Aorta (tissue), 5 donors: ENCODE measurements around the gene ATP10A. TPM values are rescaled to one million over a fixed set of nuclear protein-coding genes. Genes with fewer than 3 reads are reported as not detected.

Experiments
- ATAC-seq: fragments of 200-7000 bp; cut with Tn5 transposase; one replicate; pipeline ENCODE4 v1.9.1; 2022; ENCODE audit warnings: moderate library complexity; ENCODE audit not compliant: low FRiP score
- DNase-seq, 2 donors: peaks; one replicate each; pipeline ENCODE4 v3.0.0-alpha.2; 2020
- H3K27ac ChIP-seq, 2 donors: one replicate each; pipeline ENCODE4 v1.5.1; 2013; ENCODE audit warnings: low read length in 2 of 2, mild to moderate bottlenecking in 2 of 2, moderate library complexity in 2 of 2, control low read depth in 1 of 2, inconsistent platforms in 1 of 2, low read depth in 1 of 2
- H3K27me3 ChIP-seq, 2 donors: one replicate each; pipeline ENCODE4 v1.6.1; 2013; ENCODE audit warnings: control low read depth in 1 of 2, low read length in 1 of 2, mild to moderate bottlenecking in 1 of 2, moderate library complexity in 1 of 2; ENCODE audit not compliant: insufficient read depth in 2 of 2, control insufficient read depth in 1 of 2
- H3K36me3 ChIP-seq, 2 donors: one replicate each; pipeline ENCODE4 v1.6.1; 2013; ENCODE audit warnings: control low read depth in 1 of 2, low read length in 1 of 2, mild to moderate bottlenecking in 1 of 2; ENCODE audit not compliant: insufficient read depth in 2 of 2, control insufficient read depth in 1 of 2
- H3K4me1 ChIP-seq, 2 donors: one replicate each; pipeline ENCODE4 v1.6.1; 2013; ENCODE audit warnings: low read length in 2 of 2, control low read depth in 1 of 2, mild to moderate bottlenecking in 1 of 2, moderate library complexity in 1 of 2; ENCODE audit not compliant: insufficient read depth in 2 of 2, control insufficient read depth in 1 of 2
- H3K4me3 ChIP-seq, 2 donors: one replicate each; pipeline ENCODE4 v1.5.1; 2013; ENCODE audit warnings: low read length in 2 of 2, control low read depth in 1 of 2, mild to moderate bottlenecking in 1 of 2
- H3K9me3 ChIP-seq: one replicate; pipeline ENCODE4 v1.6.1; 2013; ENCODE audit warnings: mild to moderate bottlenecking, low read length; ENCODE audit not compliant: control insufficient read depth
- WGBS, 2 donors: extraction: QIAGEN DNeasy Blood & Tissue Kit; methylation state at CpG; one replicate each; pipeline ENCODE4 v1.1.7; 2013; 5-methylcytosine and 5-hydroxymethylcytosine counted together
- intact Hi-C, 2 donors: fragments of 100-400 bp; cut with DNase I; formaldehyde crosslinking; loops; one replicate each; pipeline versions ENCODE4 v1.14.2 to v1.15.0; 2022
- polyA plus RNA-seq, 2 donors: library from polyadenylated mRNA; stranded (reverse); fragments of 200-250 nt; gene quantifications; one replicate each; pipeline ENCODE4 v1.2.3, GENCODE V29; 2013
- total RNA-seq, 2 donors: library from RNA; stranded (reverse); fragmentation: NEBNext Ultra II Directional; extraction: Animal tissue kit (Norgen Biotek cat#: 25700); gene quantifications; one replicate each; pipeline ENCODE4 v1.2.1, GENCODE V29; 2021
- donor health status: healthy with polysubstance abuse.
- donor health status: Bipolar disorder and iron deficiency.
- donor health status: DM: no; HTN: no; CAD: no.
- donor health status: DM: no; HTN: no; CAD: no.
- donor health status: DM: yes; HTN: yes; CAD: no.

The ATP10A gene
- total and polyA plus RNA-seq, 4 donors, result 3.6 to 55.0 (median 22.2) TPM

- intact Hi-C loops, result no loop called here
- H3K36me3 ChIP-seq, result no peaks in the 10 kb centered on the region
- WGBS, 2 donors, result 73 to 74% methylated on average over 19 of the region's 19 CpGs
- H3K27ac ChIP-seq, result peak overlapping the region; percentile 33 to 34
- no peaks in the 10 kb centered on the region for H3K27me3 ChIP-seq
- H3K4me3 ChIP-seq, result no peak overlapping the region
- DNase-seq, result peak in 1 of 2 donors; percentile 69
- ATAC-seq, result no peak
- peaks cover 0 to 2% of the 10 kb centered on the region in 2 donors for H3K4me1 ChIP-seq
- H3K9me3 ChIP-seq, result no peaks in the 10 kb centered on the region
Measured at GRCh38 chr15:25799906-25800700, 63.0 kb downstream of the ATP10A start.

GRCh38 chr15:25797936-25798901, 64.9 kb downstream of the ATP10A start:
- Histone ChIP-seq H3K27me3 (no peaks in the 10 kb centered on the region), H3K4me1 (peaks cover 0 to 7% of the 10 kb centered on the region in 2 donors), H3K36me3 (no peaks in the 10 kb centered on the region), H3K9me3 (no peaks in the 10 kb centered on the region), H3K4me3 (no peak overlapping the region), H3K27ac (peak overlapping the region; percentile 4 to 24)
- no peak for ATAC-seq
- peak in 1 of 2 donors; percentile 58 for DNase-seq
- 78 to 80% methylated on average over 25 of the region's 25 CpGs for WGBS, 2 donors
- intact Hi-C loops, result no loop called here

- no peak for ATAC-seq
- H3K36me3 ChIP-seq, result no peaks in the 10 kb centered on the region
- H3K4me1 ChIP-seq, result peaks cover 0 to 7% of the 10 kb centered on the region in 2 donors
- intact Hi-C loops, result no loop called here
- DNase-seq, result peak in 1 of 2 donors; percentile 66
- WGBS, 2 donors, result 25 to 26% methylated on average over 8 of the region's 8 CpGs
- no peaks in the 10 kb centered on the region for H3K27me3 ChIP-seq
- H3K4me3 ChIP-seq, result no peak overlapping the region
- peak overlapping the region; percentile 24 to 84 for H3K27ac ChIP-seq
- no peaks in the 10 kb centered on the region for H3K9me3 ChIP-seq
Measured at GRCh38 chr15:25797511-25797935, 65.6 kb downstream of the ATP10A start.

GRCh38 chr15:25797035-25797434, 66.1 kb downstream of the ATP10A start:
- ATAC-seq (peak; percentile 26), DNase-seq (no peak)
- Histone ChIP-seq H3K36me3 (no peaks in the 10 kb centered on the region), H3K27ac (peak overlapping the region in 1 of 2 donors; percentile 16), H3K4me1 (peaks cover 0 to 7% of the 10 kb centered on the region in 2 donors), H3K4me3 (no peak overlapping the region), H3K27me3 (no peaks in the 10 kb centered on the region), H3K9me3 (no peaks in the 10 kb centered on the region)
- 22 to 32% methylated on average over 4 of the region's 4 CpGs for WGBS, 2 donors
- intact Hi-C loops, result no loop called here

GRCh38 chr15:25796395-25796794, 66.7 kb downstream of the ATP10A start:
- DNase-seq, result peak in 1 of 2 donors; percentile 43
- no peaks in the 10 kb centered on the region for H3K27me3 ChIP-seq
- H3K4me1 ChIP-seq, result peaks cover 0 to 7% of the 10 kb centered on the region in 2 donors
- no peaks in the 10 kb centered on the region for H3K9me3 ChIP-seq
- no peak overlapping the region for H3K4me3 ChIP-seq
- WGBS, 2 donors, result 55 to 62% methylated on average over 7 of the region's 7 CpGs
- intact Hi-C loops, result no loop called here
- H3K36me3 ChIP-seq, result no peaks in the 10 kb centered on the region
- H3K27ac ChIP-seq, result peak overlapping the region in 1 of 2 donors; percentile 55
- no peak for ATAC-seq

- WGBS, 2 donors, result 51 to 66% methylated on average over 5 to 6 of the region's 6 CpGs
- Histone ChIP-seq H3K27me3 (no peaks in the 10 kb centered on the region), H3K36me3 (no peaks in the 10 kb centered on the region), H3K9me3 (no peaks in the 10 kb centered on the region), H3K4me3 (no peak overlapping the region), H3K4me1 (peaks cover 0 to 7% of the 10 kb centered on the region in 2 donors), H3K27ac (peak overlapping the region in 1 of 2 donors; percentile 8)
- intact Hi-C loops, result no loop called here
- no peak for DNase-seq
- ATAC-seq, result no peak
Measured at GRCh38 chr15:25795712-25796111, 67.4 kb downstream of the ATP10A start.

- H3K4me1 ChIP-seq, result peaks cover 0 to 7% of the 10 kb centered on the region in 2 donors
- H3K36me3 ChIP-seq, result no peaks in the 10 kb centered on the region
- ATAC-seq (no peak), DNase-seq (no peak)
- no peak overlapping the region for H3K27ac ChIP-seq
- H3K27me3 ChIP-seq, result no peaks in the 10 kb centered on the region
- H3K9me3 ChIP-seq, result no peaks in the 10 kb centered on the region
- H3K4me3 ChIP-seq, result no peak overlapping the region
- 83 to 90% methylated on average over 9 of the region's 9 CpGs for WGBS, 2 donors
- intact Hi-C loops, result no loop called here
Measured at GRCh38 chr15:25795061-25795460, 68.1 kb downstream of the ATP10A start.

- Histone ChIP-seq H3K27me3 (no peaks in the 10 kb centered on the region), H3K27ac (no peak overlapping the region), H3K9me3 (no peaks in the 10 kb centered on the region), H3K4me1 (peaks cover 4 to 7% of the 10 kb centered on the region in 2 donors), H3K4me3 (no peak overlapping the region), H3K36me3 (no peaks in the 10 kb centered on the region)
- DNase-seq, result no peak
- intact Hi-C loops, result no loop called here
- ATAC-seq, result no peak
- WGBS, 2 donors, result 88 to 89% methylated on average over 6 of the region's 6 CpGs
Measured at GRCh38 chr15:25793354-25794050, 69.6 kb downstream of the ATP10A start.
